VCaP (cell line): ENCODE results near the gene NLGN4X.

Experiments
- H3K27ac ChIP-seq: fragments of 450-650 bp; 2 replicates; pipeline ENCODE4 v1.5.1; 2017
- CTCF ChIP-seq: fragments of 450-650 bp; conservative IDR thresholded peaks from 2 replicates; pipeline ENCODE4 v1.5.1; 2017; ENCODE audit warnings: mild to moderate bottlenecking, moderate library complexity

The NLGN4X gene

DNA sequence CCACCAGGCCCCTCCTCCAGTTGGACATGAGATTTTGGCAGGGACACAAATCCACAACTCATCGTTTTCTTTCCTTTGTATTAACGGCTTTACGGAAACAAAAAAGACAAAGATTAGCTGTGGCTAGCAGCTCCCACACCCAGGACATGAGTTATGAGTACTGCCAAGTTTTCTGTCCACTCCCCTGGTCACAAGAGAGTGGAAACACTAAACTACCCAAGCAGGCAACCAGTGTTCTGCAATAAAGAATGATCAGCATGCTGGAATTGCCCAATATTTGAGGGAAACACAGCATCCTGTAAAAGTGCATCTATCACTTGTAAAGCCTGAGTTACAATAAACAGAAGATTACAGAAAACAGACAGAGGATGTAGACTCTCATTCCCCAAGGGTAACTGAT is 358.4 kb downstream of the NLGN4X start:
- no peak overlapping the region for H3K27ac ChIP-seq
- TF ChIP-seq CTCF: no peak

DNA sequence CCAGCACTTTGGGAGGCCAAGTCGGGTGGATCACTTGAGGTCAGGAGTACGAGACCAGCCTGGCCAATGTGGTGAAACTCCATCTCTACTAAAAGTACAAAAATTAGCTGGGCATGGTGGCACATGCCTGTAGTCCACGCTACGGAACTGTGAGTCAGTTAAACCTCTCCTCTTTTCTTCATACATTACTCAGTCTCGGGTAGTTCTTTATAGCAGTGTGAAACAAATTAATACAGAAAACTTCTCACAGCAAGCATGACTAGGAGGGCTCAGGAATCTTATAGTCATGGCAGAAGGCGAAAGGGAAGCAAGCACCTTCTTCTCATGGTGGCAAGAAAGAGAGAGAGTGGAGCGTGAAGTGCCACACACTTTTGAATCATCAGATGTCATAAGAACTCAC is 358.9 kb downstream of the NLGN4X start:
- H3K27ac ChIP-seq: no peak overlapping the region
- no peak for TF ChIP-seq CTCF

GRCh38 chrX:5867778-5868177 is 360.9 kb downstream of the NLGN4X start:
- TF ChIP-seq CTCF: no peak
- H3K27ac ChIP-seq: no peak overlapping the region

- no peak for TF ChIP-seq CTCF
- no peak overlapping the region for H3K27ac ChIP-seq
These were observed 371.4 kb downstream of the NLGN4X start for GRCh38 chrX:5857232-5857631.

GRCh38 chrX:5852941-5853340 is 375.7 kb downstream of the NLGN4X start:
- no peak overlapping the region for H3K27ac ChIP-seq
- TF ChIP-seq CTCF: no peak

GRCh38 chrX:5842601-5843000 is 386.1 kb downstream of the NLGN4X start:
- H3K27ac ChIP-seq: no peak overlapping the region
- TF ChIP-seq CTCF: no peak
